GM12878 (cell line): ENCODE results near the gene AZU1. TPM values are rescaled to one million over a fixed set of nuclear protein-coding genes. Genes with fewer than 3 reads are reported as not detected.

Source experiments
- ATAC-seq: fragments of 200-7000 bp; cut with Tn5 transposase; 3 replicates; pipeline ENCODE4 v1.9.1; 2020; ENCODE audit warnings: mild to moderate bottlenecking, moderate library complexity
- BruUV-seq: library from RNA; stranded (reverse); fragments of 400-500 nt; replicated peaks from 2 replicates; lab custom pipeline; 2021; lab: Mats Ljungman, UMichigan
- CTCF ChIA-PET: fragments of 300-600 bp; sonication (Branson Sonifier 250); formaldehyde crosslinking; extraction: SDS; loops from one replicate; lab custom pipeline; 2021; ENCODE audit warnings: inconsistent platforms; lab: Yijun Ruan, JAX
- POLR2A ChIA-PET: fragments of 350-600 bp; formaldehyde crosslinking; extraction: SDS; loops from one replicate; lab custom pipeline; 2021; ENCODE audit warnings: inconsistent platforms; lab: Charles Lee
- RAD21 ChIA-PET: fragments of 300-600 bp; sonication (Branson Sonifier 250); formaldehyde crosslinking; loops from one replicate; lab custom pipeline; 2023; ENCODE audit warnings: antibody characterized with exemption; ENCODE audit not compliant: unreplicated experiment; lab: Charles Lee
- SMC1A ChIA-PET: fragments of 300-600 bp; sonication (Branson Sonifier 250); formaldehyde crosslinking; loops from one replicate; lab custom pipeline; 2023; ENCODE audit not compliant: unreplicated experiment, uncharacterized antibody; lab: Charles Lee
- DNase-seq: peaks from one replicate; pipeline ENCODE4 v3.0.0-alpha.2; 2011; ENCODE audit warnings: low read depth, low spot score
- FAIRE-seq: peaks from 3 replicates; lab custom pipeline; 2011; peaks lifted over from hg19 to GRCh38; lab: Jason Lieb, UNC
- H2AFZ ChIP-seq: 2 replicates; pipeline ENCODE4 v1.6.0; 2011; ENCODE audit warnings: low read depth, low read length, control low read depth; ENCODE audit not compliant: control insufficient read depth
- H3K27ac ChIP-seq: 2 replicates; pipeline ENCODE4 v1.5.1; 2011; ENCODE audit warnings: control low read depth; ENCODE audit not compliant: control insufficient read depth, insufficient read depth
- H3K27me3 ChIP-seq, 2 experiments: replicated peaks in 1 of 2; 2 replicates each; pipeline versions ENCODE4 v1.6.0 to v1.6.1; 2011; ENCODE audit warnings: low read length in 1 of 2; ENCODE audit not compliant: control insufficient read depth in 2 of 2, insufficient read depth in 2 of 2
- H3K36me3 ChIP-seq, 2 experiments: 2 replicates each; pipeline ENCODE4 v1.5.1; 2011; ENCODE audit warnings: low read length in 1 of 2; ENCODE audit not compliant: control insufficient read depth in 2 of 2, insufficient read depth in 2 of 2
- H3K4me1 ChIP-seq: 2 replicates; pipeline ENCODE4 v1.6.1; 2011; ENCODE audit warnings: mild to moderate bottlenecking, low read length, moderate library complexity, mixed read lengths; ENCODE audit not compliant: control insufficient read depth, insufficient read depth
- H3K4me2 ChIP-seq: 2 replicates; pipeline ENCODE4 v1.6.0; 2011; ENCODE audit warnings: control low read depth; ENCODE audit not compliant: control insufficient read depth, insufficient read depth
- H3K4me3 ChIP-seq: fragments of 200-600 bp; sonication (generic); 2 replicates; pipeline ENCODE4 v1.5.1; 2016
- H3K79me2 ChIP-seq: 2 replicates; pipeline ENCODE4 v1.6.0; 2011; ENCODE audit warnings: low read length; ENCODE audit not compliant: control insufficient read depth, insufficient read depth
- H3K9ac ChIP-seq: 2 replicates; pipeline ENCODE4 v1.8.0; 2011; ENCODE audit warnings: low read length, control low read depth, mixed read lengths; ENCODE audit not compliant: control insufficient read depth, insufficient read depth
- H3K9me3 ChIP-seq: replicated peaks from 3 replicates; pipeline ENCODE4 v1.5.1; 2011; ENCODE audit warnings: mild to moderate bottlenecking, low read length; ENCODE audit not compliant: control insufficient read depth, insufficient read depth
- H4K20me1 ChIP-seq: 2 replicates; pipeline ENCODE4 v1.6.0; 2011; ENCODE audit not compliant: control insufficient read depth, insufficient read depth
- EP300 ChIP-seq, 2 experiments: fragments of 150-350 bp in 1 of 2; IDR thresholded peaks; 2 replicates each; pipeline ENCODE4 v1.6.1; 2011 to 2012; ENCODE audit warnings: low read depth in 2 of 2, low read length in 2 of 2, borderline replicate concordance in 1 of 2, improper control_type of control experiment in 1 of 2, inconsistent platforms in 1 of 2; ENCODE audit not compliant: control insufficient read depth in 1 of 2
- GATAD2B ChIP-seq: fragments of 450-650 bp; conservative IDR thresholded peaks from 2 replicates; pipeline ENCODE4 v1.6.1; 2017; ENCODE audit warnings: low read depth, mild to moderate bottlenecking, moderate library complexity
- HDAC2 ChIP-seq: fragments of 200-600 bp; sonication (generic); IDR thresholded peaks from 2 replicates; pipeline ENCODE4 v1.6.1; 2017
- JUND ChIP-seq: IDR thresholded peaks from 2 replicates; pipeline ENCODE4 v1.6.1; 2012; ENCODE audit warnings: low read depth, mild to moderate bottlenecking, low read length, improper control_type of control experiment, moderate library complexity
- NR2C2 ChIP-seq: IDR thresholded peaks from 2 replicates; pipeline ENCODE4 v1.6.1; 2011; ENCODE audit warnings: borderline replicate concordance, low read depth; ENCODE audit not compliant: control insufficient read depth, insufficient read length
- NRF1 ChIP-seq: conservative IDR thresholded peaks from 2 replicates; pipeline ENCODE4 v1.6.1; 2011; ENCODE audit warnings: mild to moderate bottlenecking, low read depth, low read length, improper control_type of control experiment
- SIX5 ChIP-seq: IDR thresholded peaks from 2 replicates; pipeline ENCODE4 v1.6.1; 2011; ENCODE audit warnings: mild to moderate bottlenecking, low read depth, low read length, moderate library complexity; ENCODE audit not compliant: severe bottlenecking
- SMC3 ChIP-seq: IDR thresholded peaks from 2 replicates; pipeline ENCODE4 v1.6.1; 2011; ENCODE audit warnings: low read length, improper control_type of control experiment, borderline replicate concordance
- SREBF1 ChIP-seq: IDR thresholded peaks from 2 replicates; pipeline ENCODE4 v1.6.1; 2012; ENCODE audit warnings: mild to moderate bottlenecking, low read length
- STAT3 ChIP-seq: IDR thresholded peaks from 2 replicates; pipeline ENCODE4 v1.6.1; 2011; ENCODE audit warnings: low read depth, low read length, improper control_type of control experiment
- TBL1XR1 ChIP-seq: IDR thresholded peaks from 2 replicates; pipeline ENCODE4 v1.6.1; 2012; ENCODE audit warnings: low read depth, low read length, improper control_type of control experiment
- WGBS: methylation state at CpG from one replicate; pipeline ENCODE4 v1.1.6; 2016; ENCODE audit warnings: low lambda C conversion rate; ENCODE audit not compliant: insufficient replicate concordance, insufficient coverage; ENCODE audit errors: missing lambda C conversion rate; 5-methylcytosine and 5-hydroxymethylcytosine counted together
- in situ Hi-C: fragments of 300-500 bp; cut with MboI; formaldehyde crosslinking; loops from 9 replicates; pipeline ENCODE4 v1.14.3; 2018; ENCODE audit warnings: mixed read lengths
- intact Hi-C: fragments of 100-400 bp; cut with micrococcal nuclease; formaldehyde crosslinking; loops from one replicate; pipeline ENCODE4 v1.14.2; 2022; ENCODE audit not compliant: unreplicated experiment
- polyA plus RNA-seq, 11 experiments: library from polyadenylated mRNA; depleted of rRNA in 4 of 11; unstranded in 6 of 11; stranded (reverse) in 5 of 11; fragments of >200 nt; fragmentation: Nextera tagmentation in 4 of 11; fragmentation: Illumina TruSeq in 1 of 11; extraction: Ambion mirVana in 4 of 11; extraction: Trizol in 1 of 11; gene quantifications; 1 replicate in 1 of 11; 2 replicates in 10 of 11; pipeline versions ENCODE4 v1.2.1 to v1.2.3, GENCODE V29; 2011 to 2016; ENCODE audit warnings: inconsistent platforms in 2 of 11, missing spikeins in 2 of 11, low read depth in 1 of 11
- total RNA-seq, 4 experiments: library from RNA; depleted of rRNA in 3 of 4; stranded (reverse); fragments of >200 nt in 3 of 4; fragmentation: Illumina TruSeq in 1 of 4; extraction: Trizol in 1 of 4; gene quantifications; 2 replicates each; pipeline versions ENCODE4 v1.2.1 to v1.2.3, GENCODE V29; 2013 to 2021
- TF ChIP-seq, protein P1 (sequence below): fragments of 450-650 bp; IDR thresholded peaks from 2 replicates; pipeline ENCODE4 v1.6.1; 2018; ENCODE audit warnings: mild to moderate bottlenecking, low read depth, moderate library complexity; ENCODE audit not compliant: partially characterized antibody
- TF ChIP-seq, protein P2 (sequence below): fragments of 450-650 bp; IDR thresholded peaks from 2 replicates; pipeline ENCODE4 v1.6.1; 2017; ENCODE audit warnings: mild to moderate bottlenecking, low read depth, inconsistent platforms; ENCODE audit not compliant: poor library complexity, severe bottlenecking
- TF ChIP-seq, protein P3 (sequence below): fragments of 450-650 bp; formaldehyde crosslinking; IDR thresholded peaks from 2 replicates; pipeline ENCODE4 v1.4.0; 2020; ENCODE audit warnings: mild to moderate bottlenecking, moderate library complexity

Gene AZU1
- total and polyA plus RNA-seq, 10 of the 15 experiments (the other 5 are each of a cell fraction or from before 2014, with no cell fraction given), result not detected

DNA sequence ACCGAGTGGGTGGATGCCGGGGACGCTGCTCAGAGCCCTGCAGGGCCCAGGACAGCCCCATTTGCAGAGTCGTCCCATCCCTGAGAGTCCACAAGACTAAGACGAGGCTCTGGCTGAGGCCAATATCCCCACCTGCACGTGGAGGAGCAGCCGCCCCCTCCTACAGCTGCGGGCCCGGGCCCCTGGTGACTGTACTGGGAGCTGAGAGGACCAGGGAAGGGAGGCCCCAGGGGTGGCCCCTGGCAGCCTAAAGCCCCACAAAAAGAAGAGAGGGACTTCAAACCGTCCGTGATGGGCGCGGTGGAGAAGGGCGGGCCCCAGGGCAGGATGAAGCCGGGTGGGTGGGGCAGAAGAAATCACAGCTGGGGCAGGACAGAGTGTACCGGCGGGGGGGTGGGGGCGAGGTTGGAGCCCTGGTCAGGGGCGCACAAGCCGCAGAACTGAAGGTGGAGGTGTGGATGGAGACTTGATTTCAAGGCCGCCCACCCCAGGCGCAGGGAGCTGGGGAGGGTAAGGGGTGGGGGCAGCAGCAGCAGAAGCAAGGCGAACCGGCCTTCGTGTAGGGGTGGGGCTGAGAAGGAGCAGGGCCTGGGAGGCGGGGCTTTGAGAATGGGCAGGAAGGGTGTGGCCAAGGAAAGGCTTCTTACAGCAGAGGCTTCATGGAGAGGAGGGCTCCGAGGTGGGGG, 44.8 kb downstream of the AZU1 start:
- no peak overlapping the region for H2AFZ ChIP-seq
- peak; percentile 70 for FAIRE-seq
- intact Hi-C loops (no loop called here), in situ Hi-C loops (no loop called here)
- H3K27me3 ChIP-seq, result no peaks in the 10 kb centered on the region
- POLR2A ChIA-PET, result interaction anchor here (0.5 to 1.1 kb wide), 2 partner anchors 21 to 26 kb away, joined by 3 to 4 read pairs; partner anchors contain the start of genes MED16 and RNU6-9
- H4K20me1 ChIP-seq, result no peaks in the 10 kb centered on the region
- no peaks in the 10 kb centered on the region for H3K4me1 ChIP-seq
- DNase-seq, result peak; percentile 36
- no peak overlapping the region for H3K9ac ChIP-seq
- H3K4me2 ChIP-seq, result no peak overlapping the region
- no peaks in the 10 kb centered on the region for H3K9me3 ChIP-seq
- 21% methylated on average over 21 of the region's 27 CpGs for WGBS
- H3K79me2 ChIP-seq, result no peaks in the 10 kb centered on the region
- BruUV-seq, result no TSS peak
- SMC1A ChIA-PET, result no interaction called here
- ATAC-seq, result peak; percentile 97
- no peak overlapping the region for H3K27ac ChIP-seq
- RAD21 ChIA-PET, result interaction anchor here (0.6 kb wide), 1 partner anchor 373 kb away, joined by 3 read pairs; no protein-coding TSS in a partner anchor
- no peaks in the 10 kb centered on the region; a peak in 2 of 4 replicates for H3K36me3 ChIP-seq
- CTCF ChIA-PET, result no interaction called here
- no peak overlapping the region for H3K4me3 ChIP-seq
- TF ChIP-seq TBL1XR1 (no peak), GATAD2B (no peak), SIX5 (no peak), STAT3 (no peak), HDAC2 (no peak), NRF1 (no peak), SMC3 (no peak), NR2C2 (no peak), EP300 (IDR thresholded peaks at IDR 0.05; ENCODE audit: borderline replicate concordance in 1 of 2, control insufficient read depth in 1 of 2, low read depth in 2 of 2, low read length in 2 of 2) (no peak), SREBF1 (no peak), JUND (no peak)
- TF ChIP-seq, protein P1, sequence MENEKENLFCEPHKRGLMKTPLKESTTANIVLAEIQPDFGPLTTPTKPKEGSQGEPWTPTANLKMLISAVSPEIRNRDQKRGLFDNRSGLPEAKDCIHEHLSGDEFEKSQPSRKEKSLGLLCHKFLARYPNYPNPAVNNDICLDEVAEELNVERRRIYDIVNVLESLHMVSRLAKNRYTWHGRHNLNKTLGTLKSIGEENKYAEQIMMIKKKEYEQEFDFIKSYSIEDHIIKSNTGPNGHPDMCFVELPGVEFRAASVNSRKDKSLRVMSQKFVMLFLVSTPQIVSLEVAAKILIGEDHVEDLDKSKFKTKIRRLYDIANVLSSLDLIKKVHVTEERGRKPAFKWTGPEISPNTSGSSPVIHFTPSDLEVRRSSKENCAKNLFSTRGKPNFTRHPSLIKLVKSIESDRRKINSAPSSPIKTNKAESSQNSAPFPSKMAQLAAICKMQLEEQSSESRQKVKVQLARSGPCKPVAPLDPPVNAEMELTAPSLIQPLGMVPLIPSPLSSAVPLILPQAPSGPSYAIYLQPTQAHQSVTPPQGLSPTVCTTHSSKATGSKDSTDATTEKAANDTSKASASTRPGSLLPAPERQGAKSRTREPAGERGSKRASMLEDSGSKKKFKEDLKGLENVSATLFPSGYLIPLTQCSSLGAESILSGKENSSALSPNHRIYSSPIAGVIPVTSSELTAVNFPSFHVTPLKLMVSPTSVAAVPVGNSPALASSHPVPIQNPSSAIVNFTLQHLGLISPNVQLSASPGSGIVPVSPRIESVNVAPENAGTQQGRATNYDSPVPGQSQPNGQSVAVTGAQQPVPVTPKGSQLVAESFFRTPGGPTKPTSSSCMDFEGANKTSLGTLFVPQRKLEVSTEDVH, result no peak
- TF ChIP-seq, protein P2, sequence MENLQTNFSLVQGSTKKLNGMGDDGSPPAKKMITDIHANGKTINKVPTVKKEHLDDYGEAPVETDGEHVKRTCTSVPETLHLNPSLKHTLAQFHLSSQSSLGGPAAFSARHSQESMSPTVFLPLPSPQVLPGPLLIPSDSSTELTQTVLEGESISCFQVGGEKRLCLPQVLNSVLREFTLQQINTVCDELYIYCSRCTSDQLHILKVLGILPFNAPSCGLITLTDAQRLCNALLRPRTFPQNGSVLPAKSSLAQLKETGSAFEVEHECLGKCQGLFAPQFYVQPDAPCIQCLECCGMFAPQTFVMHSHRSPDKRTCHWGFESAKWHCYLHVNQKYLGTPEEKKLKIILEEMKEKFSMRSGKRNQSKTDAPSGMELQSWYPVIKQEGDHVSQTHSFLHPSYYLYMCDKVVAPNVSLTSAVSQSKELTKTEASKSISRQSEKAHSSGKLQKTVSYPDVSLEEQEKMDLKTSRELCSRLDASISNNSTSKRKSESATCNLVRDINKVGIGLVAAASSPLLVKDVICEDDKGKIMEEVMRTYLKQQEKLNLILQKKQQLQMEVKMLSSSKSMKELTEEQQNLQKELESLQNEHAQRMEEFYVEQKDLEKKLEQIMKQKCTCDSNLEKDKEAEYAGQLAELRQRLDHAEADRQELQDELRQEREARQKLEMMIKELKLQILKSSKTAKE, result no peak
- TF ChIP-seq, protein P3, sequence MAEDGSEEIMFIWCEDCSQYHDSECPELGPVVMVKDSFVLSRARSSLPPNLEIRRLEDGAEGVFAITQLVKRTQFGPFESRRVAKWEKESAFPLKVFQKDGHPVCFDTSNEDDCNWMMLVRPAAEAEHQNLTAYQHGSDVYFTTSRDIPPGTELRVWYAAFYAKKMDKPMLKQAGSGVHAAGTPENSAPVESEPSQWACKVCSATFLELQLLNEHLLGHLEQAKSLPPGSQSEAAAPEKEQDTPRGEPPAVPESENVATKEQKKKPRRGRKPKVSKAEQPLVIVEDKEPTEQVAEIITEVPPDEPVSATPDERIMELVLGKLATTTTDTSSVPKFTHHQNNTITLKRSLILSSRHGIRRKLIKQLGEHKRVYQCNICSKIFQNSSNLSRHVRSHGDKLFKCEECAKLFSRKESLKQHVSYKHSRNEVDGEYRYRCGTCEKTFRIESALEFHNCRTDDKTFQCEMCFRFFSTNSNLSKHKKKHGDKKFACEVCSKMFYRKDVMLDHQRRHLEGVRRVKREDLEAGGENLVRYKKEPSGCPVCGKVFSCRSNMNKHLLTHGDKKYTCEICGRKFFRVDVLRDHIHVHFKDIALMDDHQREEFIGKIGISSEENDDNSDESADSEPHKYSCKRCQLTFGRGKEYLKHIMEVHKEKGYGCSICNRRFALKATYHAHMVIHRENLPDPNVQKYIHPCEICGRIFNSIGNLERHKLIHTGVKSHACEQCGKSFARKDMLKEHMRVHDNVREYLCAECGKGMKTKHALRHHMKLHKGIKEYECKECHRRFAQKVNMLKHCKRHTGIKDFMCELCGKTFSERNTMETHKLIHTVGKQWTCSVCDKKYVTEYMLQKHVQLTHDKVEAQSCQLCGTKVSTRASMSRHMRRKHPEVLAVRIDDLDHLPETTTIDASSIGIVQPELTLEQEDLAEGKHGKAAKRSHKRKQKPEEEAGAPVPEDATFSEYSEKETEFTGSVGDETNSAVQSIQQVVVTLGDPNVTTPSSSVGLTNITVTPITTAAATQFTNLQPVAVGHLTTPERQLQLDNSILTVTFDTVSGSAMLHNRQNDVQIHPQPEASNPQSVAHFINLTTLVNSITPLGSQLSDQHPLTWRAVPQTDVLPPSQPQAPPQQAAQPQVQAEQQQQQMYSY, result no peak
